Right cardiac atrium (tissue), 5 donors: ENCODE results near the gene KICS2. TPM values are rescaled to one million over a fixed set of nuclear protein-coding genes. Genes with fewer than 3 reads are reported as not detected.

Experiments used
- ATAC-seq, 2 donors: fragments of 200-7000 bp; cut with Tn5 transposase; one replicate each; pipeline versions ENCODE4 v1.8.0 to v1.9.1; 2020; ENCODE audit warnings: moderate library complexity in 2 of 2, mild to moderate bottlenecking in 1 of 2
- DNase-seq, 3 donors: peaks; one replicate each; pipeline ENCODE4 v3.0.0-alpha.2; 2020
- H3K27ac ChIP-seq: one replicate; pipeline ENCODE4 v1.5.1; 2013; ENCODE audit warnings: mild to moderate bottlenecking, low read length, control low read depth, moderate library complexity
- H3K27me3 ChIP-seq: one replicate; pipeline ENCODE4 v1.6.1; 2013; ENCODE audit not compliant: control insufficient read depth, insufficient read depth
- H3K4me1 ChIP-seq: one replicate; pipeline ENCODE4 v1.6.1; 2013; ENCODE audit warnings: low read length; ENCODE audit not compliant: control insufficient read depth, insufficient read depth
- H3K4me3 ChIP-seq: one replicate; pipeline ENCODE4 v1.5.1; 2013; ENCODE audit warnings: low read length, control low read depth
- H3K9me3 ChIP-seq: one replicate; pipeline ENCODE4 v1.6.1; 2013; ENCODE audit warnings: low read length; ENCODE audit not compliant: control insufficient read depth
- WGBS: extraction: QIAGEN DNeasy Blood & Tissue Kit; methylation state at CpG from one replicate; pipeline ENCODE4 v1.1.7; 2013; 5-methylcytosine and 5-hydroxymethylcytosine counted together
- intact Hi-C, 4 donors: fragments of 100-400 bp; cut with DNase I; formaldehyde crosslinking; loops; one replicate each; pipeline versions ENCODE4 v1.11.0 to v1.14.0; 2022 to 2023
- polyA plus RNA-seq: library from polyadenylated mRNA; stranded (reverse); fragments of 200-250 nt; gene quantifications from one replicate; pipeline ENCODE4 v1.2.3, GENCODE V29; 2013
- total RNA-seq, 4 donors: library from RNA; stranded (reverse); fragmentation: NEBNext Ultra II Directional; extraction: Animal tissue kit (Norgen Biotek cat#: 25700); gene quantifications; one replicate each; pipeline ENCODE4 v1.2.1, GENCODE V29; 2021
- donor health status: healthy with polysubstance abuse.
- donor health status: DM: no; HTN: yes; CAD: no.
- donor health status: DM: no; HTN: no; CAD: no.
- donor health status: DM: no; HTN: yes; CAD: no; lungs with severe emphysema.
- donor health status: DM: yes; HTN: yes; CAD: no.

The KICS2 gene
- total and polyA plus RNA-seq, 5 donors: 2.6 to 7.3 (median 4.7) TPM

GRCh38 chr12:64175254-64175945, 46.7 kb downstream of the KICS2 start:
- no peak for DNase-seq
- H3K27me3 ChIP-seq: no peaks in the 10 kb centered on the region
- intact Hi-C loops: no loop called here
- no peak for ATAC-seq
- no peak overlapping the region for H3K27ac ChIP-seq
- H3K4me1 ChIP-seq: peaks cover 1% of the 10 kb centered on the region
- no peak overlapping the region for H3K4me3 ChIP-seq
- no peaks in the 10 kb centered on the region for H3K9me3 ChIP-seq
- 73% methylated on average over 2 of the region's 2 CpGs for WGBS

- H3K4me3 ChIP-seq: no peak overlapping the region
- ATAC-seq (no peak), DNase-seq (no peak)
- H3K27ac ChIP-seq: no peak overlapping the region
- 81% methylated on average over 3 of the region's 3 CpGs for WGBS
- intact Hi-C loops: no loop called here
- peaks cover 1% of the 10 kb centered on the region for H3K4me1 ChIP-seq
- no peaks in the 10 kb centered on the region for H3K9me3 ChIP-seq
- no peaks in the 10 kb centered on the region for H3K27me3 ChIP-seq
Observed at GRCh38 chr12:64173456-64173855, 48.6 kb downstream of the KICS2 start.

Other genes with a start within 250 kb of the KICS2 start
- gene C12orf56, start 168.5 kb upstream of the KICS2 start, total RNA-seq: not detected
- gene C12orf56, start 168.5 kb upstream of the KICS2 start, polyA plus RNA-seq: not detected
- 10 to 100 TPM; 25.1 to 33.3 (median 29.5) TPM for gene XPOT, start 182.1 kb upstream of the KICS2 start, total RNA-seq
- gene XPOT, start 182.1 kb upstream of the KICS2 start, polyA plus RNA-seq: 8.9 TPM
- 10 to 100 TPM; 13.2 to 14.7 (median 14.0) TPM for gene TBK1, start 229.8 kb upstream of the KICS2 start, total RNA-seq
- gene TBK1, start 229.8 kb upstream of the KICS2 start, polyA plus RNA-seq: 10.5 TPM